ENCODE measurements around the gene SNAPC5.

The SNAPC5 gene

GRCh38 chr15:66452971-66453580 is 44.5 kb downstream of the SNAPC5 start:
- DNase-seq = no peak

- DNase-seq = no peak
Measured at GRCh38 chr15:66452420-66452819, 45.1 kb downstream of the SNAPC5 start.

Measured in activated T-cell treated with anti-CD3 and anti-CD28 coated beads, Interleukin-2, amount 50 U/mL, for 48 hours (primary cell).